ENCODE data around the gene MDN1. TPM values are rescaled to one million over a fixed set of nuclear protein-coding genes. Genes with fewer than 3 reads are reported as not detected.

MDN1 gene
- total RNA-seq, 1 experiment from 2014 or later, result 53.6 TPM

DNA sequence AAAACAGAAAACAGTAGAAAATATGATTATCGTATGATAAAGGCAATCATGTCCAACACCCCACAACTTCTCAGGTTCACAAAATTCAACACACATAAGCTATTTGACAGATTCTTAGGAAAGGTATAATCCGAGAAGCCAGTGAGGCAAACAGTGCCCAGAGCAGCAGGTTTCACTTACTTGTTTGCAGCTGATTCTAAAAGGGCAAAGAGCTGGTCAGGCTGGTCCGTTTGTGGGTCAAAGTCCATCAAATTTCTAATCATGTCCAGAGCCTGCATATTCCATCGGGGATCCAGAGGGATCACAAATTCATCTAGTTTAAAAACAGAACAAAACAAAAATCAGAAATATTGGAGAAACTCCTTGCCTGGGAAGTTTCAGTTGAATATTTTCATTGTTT, 111.3 kb downstream of the MDN1 start:
- no TSS peak for BruUV-seq (replicated peaks)
- no peak for DNase-seq (ENCODE audit: low read depth, low spot score)
- POLR2A ChIA-PET, result no interaction called here
- CTCF ChIA-PET, result no interaction called here
- no peak for ATAC-seq
- intact Hi-C loops (cut with micrococcal nuclease), result no loop called here
- Histone ChIP-seq H4K20me1 (ENCODE audit: insufficient read depth) (no peaks in the 10 kb centered on the region), H3K4me1 (ENCODE audit: control insufficient read depth in 1 of 2, insufficient read depth in 2 of 2, low read length in 2 of 2) (no peaks in the 10 kb centered on the region), H3K9ac (ENCODE audit: low read length) (no peak overlapping the region), H3K4me3 (replicated peaks in 1 of 2; ENCODE audit: low read depth in 1 of 2, low read length in 2 of 2) (no peak overlapping the region), H3K9me3 (ENCODE audit: control insufficient read depth in 1 of 2, insufficient read depth in 1 of 2, low read depth in 1 of 2, low read length in 2 of 2) (no peaks in the 10 kb centered on the region), H3K4me2 (ENCODE audit: low read length) (no peak overlapping the region), H3K9me2 (ENCODE audit: insufficient read depth) (no peaks in the 10 kb centered on the region), H3K36me3 (ENCODE audit: control insufficient read depth in 1 of 2, insufficient read depth in 2 of 2, low read length in 2 of 2) (peaks cover 36 to 66% of the 10 kb centered on the region in 2 experiments), H3K79me2 (ENCODE audit: insufficient read depth, low read length) (no peaks in the 10 kb centered on the region), H3K27me3 (ENCODE audit: insufficient read depth, low read length) (no peaks in the 10 kb centered on the region), H3K27ac (ENCODE audit: low read depth, low read length) (no peak overlapping the region), H2AFZ (ENCODE audit: low read depth, low read length, poor library complexity, severe bottlenecking) (no peak overlapping the region)
- TF ChIP-seq EZH2 (IDR thresholded peaks at IDR 0.05), result no peak
- RAD21 ChIA-PET (ENCODE audit: low non-redundant PET in 1 of 2, low total read pairs in 2 of 2, uncharacterized antibody in 2 of 2, unreplicated experiment in 2 of 2), result no interaction called here

DNA sequence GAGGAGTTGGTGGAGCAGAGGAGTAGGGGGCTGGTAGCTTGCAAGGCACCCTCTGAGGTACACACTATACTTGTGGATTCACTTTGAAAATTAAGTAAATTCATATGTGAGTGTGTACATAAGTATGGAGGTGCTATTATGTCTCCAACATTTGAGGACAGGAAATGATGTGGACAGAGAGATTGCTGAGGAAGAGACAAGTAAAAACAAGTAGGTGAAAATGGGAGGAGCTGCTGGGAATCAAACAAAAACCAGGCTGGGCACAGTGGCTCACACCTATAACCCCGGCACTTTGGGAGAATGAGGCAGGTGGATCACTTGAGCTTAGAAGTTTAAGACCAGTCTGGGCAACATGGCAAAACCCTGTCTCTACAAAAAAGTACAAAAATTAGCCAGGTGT, 111.8 kb downstream of the MDN1 start:
- TF ChIP-seq SP1 (IDR thresholded peaks at IDR 0.05; ENCODE audit: low read depth), result no peak
- TF ChIP-seq CEBPB (IDR thresholded peaks at IDR 0.05; ENCODE audit: low read depth), result no peak
- TF ChIP-seq, protein P1, sequence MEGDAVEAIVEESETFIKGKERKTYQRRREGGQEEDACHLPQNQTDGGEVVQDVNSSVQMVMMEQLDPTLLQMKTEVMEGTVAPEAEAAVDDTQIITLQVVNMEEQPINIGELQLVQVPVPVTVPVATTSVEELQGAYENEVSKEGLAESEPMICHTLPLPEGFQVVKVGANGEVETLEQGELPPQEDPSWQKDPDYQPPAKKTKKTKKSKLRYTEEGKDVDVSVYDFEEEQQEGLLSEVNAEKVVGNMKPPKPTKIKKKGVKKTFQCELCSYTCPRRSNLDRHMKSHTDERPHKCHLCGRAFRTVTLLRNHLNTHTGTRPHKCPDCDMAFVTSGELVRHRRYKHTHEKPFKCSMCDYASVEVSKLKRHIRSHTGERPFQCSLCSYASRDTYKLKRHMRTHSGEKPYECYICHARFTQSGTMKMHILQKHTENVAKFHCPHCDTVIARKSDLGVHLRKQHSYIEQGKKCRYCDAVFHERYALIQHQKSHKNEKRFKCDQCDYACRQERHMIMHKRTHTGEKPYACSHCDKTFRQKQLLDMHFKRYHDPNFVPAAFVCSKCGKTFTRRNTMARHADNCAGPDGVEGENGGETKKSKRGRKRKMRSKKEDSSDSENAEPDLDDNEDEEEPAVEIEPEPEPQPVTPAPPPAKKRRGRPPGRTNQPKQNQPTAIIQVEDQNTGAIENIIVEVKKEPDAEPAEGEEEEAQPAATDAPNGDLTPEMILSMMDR (IDR thresholded peaks at IDR 0.05 in 2 of 3, conservative IDR thresholded peaks at IDR 0.05 in 1 of 3; ENCODE audit: borderline replicate concordance in 1 of 3, insufficient read depth in 1 of 3, low read depth in 2 of 3, low read length in 2 of 3), result no peak
- TF ChIP-seq FOSL1 (IDR thresholded peaks at IDR 0.05; ENCODE audit: low read depth), result no peak
- TF ChIP-seq EGR1 (IDR thresholded peaks at IDR 0.05; ENCODE audit: low read depth), result no peak
- no peak for TF ChIP-seq CBX3 (IDR thresholded peaks at IDR 0.05; ENCODE audit: low read depth)
- no peak for TF ChIP-seq YY1 (IDR thresholded peaks at IDR 0.05; ENCODE audit: extremely low read depth, insufficient replicate concordance, low read depth, low read length)
- TF ChIP-seq, protein P2, sequence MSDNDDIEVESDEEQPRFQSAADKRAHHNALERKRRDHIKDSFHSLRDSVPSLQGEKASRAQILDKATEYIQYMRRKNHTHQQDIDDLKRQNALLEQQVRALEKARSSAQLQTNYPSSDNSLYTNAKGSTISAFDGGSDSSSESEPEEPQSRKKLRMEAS (IDR thresholded peaks at IDR 0.05), result no peak
- TF ChIP-seq RAD21 (IDR thresholded peaks at IDR 0.05; ENCODE audit: low read depth), result no peak
- no peak for DNase-seq (ENCODE audit: low read depth, low spot score)
- CTCF ChIA-PET, result no interaction called here
- ATAC-seq, result no peak
- Histone ChIP-seq H3K27me3 (ENCODE audit: insufficient read depth, low read length) (no peaks in the 10 kb centered on the region), H3K9me2 (ENCODE audit: insufficient read depth) (no peaks in the 10 kb centered on the region), H3K4me2 (ENCODE audit: low read length) (no peak overlapping the region), H3K4me1 (ENCODE audit: control insufficient read depth in 1 of 2, insufficient read depth in 2 of 2, low read length in 2 of 2) (no peaks in the 10 kb centered on the region), H3K79me2 (ENCODE audit: insufficient read depth, low read length) (no peaks in the 10 kb centered on the region), H3K27ac (ENCODE audit: low read depth, low read length) (no peak overlapping the region), H4K20me1 (ENCODE audit: insufficient read depth) (no peaks in the 10 kb centered on the region), H3K4me3 (replicated peaks in 1 of 2; ENCODE audit: low read depth in 1 of 2, low read length in 2 of 2) (no peak overlapping the region), H2AFZ (ENCODE audit: low read depth, low read length, poor library complexity, severe bottlenecking) (no peak overlapping the region), H3K36me3 (ENCODE audit: control insufficient read depth in 1 of 2, insufficient read depth in 2 of 2, low read length in 2 of 2) (peaks cover 32 to 63% of the 10 kb centered on the region in 2 experiments), H3K9me3 (ENCODE audit: control insufficient read depth in 1 of 2, insufficient read depth in 1 of 2, low read depth in 1 of 2, low read length in 2 of 2) (no peaks in the 10 kb centered on the region), H3K9ac (ENCODE audit: low read length) (no peak overlapping the region)
- intact Hi-C loops (cut with micrococcal nuclease), result no loop called here
- no TSS peak for BruUV-seq (replicated peaks)
- RAD21 ChIA-PET (ENCODE audit: low non-redundant PET in 1 of 2, low total read pairs in 2 of 2, uncharacterized antibody in 2 of 2, unreplicated experiment in 2 of 2), result no interaction called here
- POLR2A ChIA-PET, result no interaction called here
